HG03139 (cell line): Measurements from ENCODE around the gene TLCD3A.
"Not testable (repeated sequence)": the region's sequence is repeated elsewhere in the genome, so short reads cannot be mapped to it uniquely, and the experiment has no call there.

Experiments used
- ATAC-seq: cut with Tn5 transposase; IDR thresholded peaks from one replicate; pipeline ENCODE4 v1.9.1; 2021; ENCODE audit not compliant: unreplicated experiment

The TLCD3A gene

DNA sequence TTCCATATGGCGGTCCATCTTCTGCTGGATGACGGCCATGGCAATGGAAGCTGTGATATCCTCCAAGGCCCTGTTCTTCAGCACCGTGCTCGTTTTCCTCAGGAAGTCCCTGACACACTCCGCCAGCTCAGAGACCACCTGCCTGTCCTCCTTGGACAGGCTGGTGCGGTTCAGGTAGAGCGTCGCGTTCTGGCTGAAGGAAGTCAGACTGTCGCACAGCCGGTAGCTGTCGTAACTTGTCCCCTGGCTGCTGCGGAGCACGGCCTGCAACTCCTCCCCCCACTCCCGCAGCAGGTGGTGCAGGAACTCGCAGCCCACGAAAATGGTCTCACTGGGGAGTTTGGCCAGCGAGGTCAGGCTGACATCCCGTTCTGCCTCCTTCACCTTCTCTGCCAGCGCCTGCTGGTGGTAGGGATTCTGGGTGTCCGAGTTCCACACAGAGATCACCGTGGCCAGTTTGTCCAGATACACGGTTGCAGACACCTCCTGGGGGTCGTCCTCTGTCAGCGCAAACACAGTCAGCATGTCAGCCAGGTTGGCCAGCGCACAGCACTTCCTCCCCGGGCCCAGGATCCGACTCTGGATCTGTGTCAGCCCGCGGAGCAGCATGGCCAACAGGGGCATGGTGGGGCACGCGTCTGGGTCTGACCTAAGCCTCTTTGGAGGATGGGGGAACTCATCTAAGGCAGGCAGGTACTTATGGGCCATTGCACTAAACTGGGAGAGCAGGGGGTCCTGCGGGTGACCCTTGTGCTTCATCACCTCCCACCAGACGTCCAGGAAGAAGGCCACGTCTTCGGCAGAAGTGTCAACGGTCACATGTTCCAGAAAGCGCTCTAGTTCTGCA is 14.6 kb downstream of the TLCD3A start:
- no peak for ATAC-seq

DNA sequence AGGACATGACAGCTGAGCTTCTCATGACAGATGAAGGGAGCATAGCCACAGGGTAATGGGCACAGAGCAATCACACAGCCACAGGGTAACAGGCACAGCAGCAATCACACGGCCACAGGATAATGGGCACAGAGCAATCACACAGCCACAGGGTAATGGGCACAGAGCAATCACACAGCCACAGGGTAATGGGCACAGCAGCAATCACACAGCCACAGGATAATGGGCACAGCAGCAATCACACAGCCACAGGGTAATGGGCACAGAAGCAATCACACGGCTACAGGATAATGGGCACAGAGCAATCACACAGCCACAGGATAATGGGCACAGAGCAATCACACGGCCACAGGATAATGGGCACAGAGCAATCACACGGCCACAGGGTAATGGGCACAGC is 16.2 kb downstream of the TLCD3A start:
- ATAC-seq = not testable (repeated sequence)

DNA sequence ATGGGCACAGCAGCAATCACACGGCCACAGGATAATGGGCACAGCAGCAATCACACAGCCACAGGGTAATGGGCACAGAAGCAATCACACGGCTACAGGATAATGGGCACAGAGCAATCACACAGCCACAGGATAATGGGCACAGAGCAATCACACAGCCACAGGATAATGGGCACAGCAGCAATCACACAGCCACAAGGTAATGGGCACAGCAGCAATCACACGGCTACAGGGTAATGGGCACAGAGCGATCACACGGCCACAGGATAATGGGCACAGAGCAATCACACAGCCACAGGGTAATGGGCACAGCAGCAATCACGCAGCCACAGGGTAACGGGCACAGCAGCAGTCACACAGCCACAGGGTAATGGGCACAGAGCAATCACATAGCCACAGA is 17.0 kb downstream of the TLCD3A start:
- ATAC-seq = not testable (repeated sequence)

DNA sequence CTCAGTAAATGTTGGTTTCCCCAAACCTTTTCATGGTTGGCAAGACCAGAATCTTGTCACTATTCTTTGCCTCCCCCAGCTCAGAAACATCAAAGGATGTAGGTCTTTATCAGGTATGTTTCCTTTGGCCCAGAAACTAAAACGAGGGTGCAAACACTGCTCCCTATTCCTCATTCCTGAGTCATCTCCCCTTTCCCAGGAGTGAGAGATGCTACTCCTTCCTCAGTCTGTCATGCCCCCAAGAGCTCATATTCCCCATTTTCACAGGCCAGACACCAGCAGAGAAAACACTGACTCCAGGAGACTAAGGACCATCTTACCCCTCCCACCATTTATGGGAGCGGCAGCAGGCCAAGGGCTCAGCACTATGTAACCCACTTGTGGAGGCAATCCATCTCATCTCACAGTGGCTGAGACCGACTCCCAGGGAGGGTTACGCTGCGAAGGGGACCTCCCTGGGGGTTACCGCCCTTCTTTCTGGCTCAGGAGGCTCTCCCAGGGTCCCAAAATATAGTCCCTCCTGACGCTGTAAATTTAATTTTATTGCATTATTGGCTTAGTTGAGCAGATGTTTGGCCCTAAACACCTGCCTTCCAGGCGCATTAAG is 18.1 kb downstream of the TLCD3A start:
- no peak for ATAC-seq

DNA sequence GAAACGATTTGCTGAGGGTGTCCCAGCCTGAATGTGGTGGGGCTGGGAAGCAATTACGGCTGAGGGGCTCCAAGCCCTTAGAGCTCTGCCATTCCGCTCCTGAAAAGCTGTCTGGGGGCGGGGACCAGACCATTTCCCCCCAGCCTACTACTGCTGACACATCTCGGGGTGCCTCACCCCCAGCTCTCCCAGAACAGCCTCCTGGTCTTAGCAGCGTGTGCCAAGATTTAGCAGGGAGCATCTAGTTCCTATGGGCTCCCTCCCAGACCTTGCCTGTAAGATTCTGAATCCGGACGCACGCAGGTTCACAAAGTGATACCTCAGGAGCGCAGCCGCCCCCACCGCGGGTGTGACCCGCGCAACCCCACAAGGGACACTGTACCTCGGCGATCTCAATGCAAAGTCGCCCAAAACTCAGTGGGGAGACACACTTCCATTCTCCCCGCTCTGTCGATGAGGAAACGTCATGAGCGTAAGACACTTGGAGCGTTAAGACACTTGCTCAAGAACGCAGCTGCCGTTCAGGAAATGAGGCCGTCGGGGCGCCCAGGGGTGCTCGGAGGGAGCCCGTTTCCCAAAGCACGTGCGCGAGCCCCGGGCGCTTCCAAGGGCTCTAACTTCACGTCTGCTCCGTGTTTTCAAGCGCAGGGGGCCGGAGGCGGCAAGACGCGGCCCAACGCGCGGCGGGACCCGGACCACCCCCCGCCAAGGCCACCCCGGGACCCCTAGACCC is 19.0 kb downstream of the TLCD3A start:
- peak; percentile 35 for ATAC-seq

DNA sequence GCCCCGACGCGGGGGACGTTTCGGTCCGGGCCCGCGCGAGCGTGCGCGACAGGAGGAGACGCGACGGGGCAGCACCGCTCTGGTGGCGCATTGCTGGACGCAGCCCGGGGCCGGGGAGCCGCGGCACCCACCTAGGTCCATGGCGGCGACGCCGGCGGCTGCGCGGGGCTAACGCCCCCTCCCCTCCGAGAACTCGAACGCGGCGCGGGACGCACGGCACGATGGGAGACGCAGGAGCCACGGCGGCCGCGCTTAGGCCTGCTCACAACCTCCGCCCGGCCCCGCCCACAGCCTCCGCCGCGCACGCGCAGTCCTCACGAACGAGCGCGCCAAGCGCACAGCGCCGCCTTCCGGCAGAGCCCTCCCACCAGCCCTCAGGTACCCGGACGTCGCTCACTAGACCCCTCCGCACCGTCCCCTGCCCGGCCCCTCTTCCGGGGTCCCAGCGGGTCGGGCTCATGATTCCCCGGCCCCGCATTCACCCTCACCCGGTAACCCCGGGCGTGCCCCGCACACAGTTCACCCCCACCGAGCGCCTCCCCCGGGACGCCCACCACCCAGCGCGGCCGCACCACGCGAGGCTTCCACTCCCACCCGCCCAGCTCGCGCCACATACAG is 19.7 kb downstream of the TLCD3A start, which contains the start of gene GEMIN4:
TSS of gene GEMIN4 (minus strand) at position 263 of the 618 bp plus-strand sequence. CDS start at position 141, 122 bp downstream.
- peak; percentile 68 for ATAC-seq

DNA sequence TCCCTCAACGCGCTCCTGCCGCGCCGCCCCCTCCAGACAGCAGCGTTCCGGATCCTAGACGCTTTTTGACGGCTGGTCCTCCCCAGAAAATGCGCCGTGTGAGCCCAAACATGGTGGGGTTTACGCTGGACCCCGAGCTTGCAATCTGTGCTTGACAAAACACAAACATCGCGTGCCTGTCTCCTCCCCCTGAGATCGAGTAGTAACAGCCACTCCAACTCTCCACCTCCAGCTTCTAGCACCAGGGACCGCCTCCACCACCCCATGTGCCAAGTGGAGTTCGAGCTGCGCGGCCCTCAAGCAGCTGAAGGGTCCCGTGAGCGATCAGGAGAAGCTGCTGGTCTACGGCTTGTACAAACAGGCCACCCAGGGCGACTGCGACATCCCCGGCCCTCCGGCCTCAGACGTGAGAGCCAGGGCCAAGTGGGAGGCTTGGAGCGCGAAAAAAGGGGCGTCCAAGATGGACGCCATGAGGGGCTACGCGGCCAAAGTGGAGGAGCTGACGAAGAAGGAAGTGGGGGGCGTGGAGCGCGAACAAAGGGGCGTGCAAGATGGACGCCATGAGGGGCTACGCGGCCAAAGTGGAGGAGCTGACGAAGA is 20.3 kb downstream of the TLCD3A start:
- no peak for ATAC-seq

DNA sequence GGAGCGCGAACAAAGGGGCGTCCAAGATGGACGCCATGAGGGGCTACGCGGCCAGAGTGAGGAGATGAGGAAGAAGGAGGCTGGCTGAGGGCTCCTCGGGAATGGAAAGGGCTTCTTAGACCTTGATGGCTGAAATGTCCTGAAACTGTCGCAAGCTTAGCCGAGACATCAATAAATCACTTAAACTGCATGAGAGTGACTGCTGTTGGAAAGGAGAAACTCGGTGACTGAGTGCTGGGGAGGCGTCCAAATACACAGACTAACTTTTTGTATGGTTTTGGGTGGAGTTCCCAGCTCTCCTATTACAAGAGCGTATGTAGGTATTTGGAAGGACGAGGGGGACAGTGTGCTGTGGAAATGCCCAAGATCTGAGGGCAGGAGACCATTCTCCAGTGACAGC is 21.0 kb downstream of the TLCD3A start:
- ATAC-seq = no peak

DNA sequence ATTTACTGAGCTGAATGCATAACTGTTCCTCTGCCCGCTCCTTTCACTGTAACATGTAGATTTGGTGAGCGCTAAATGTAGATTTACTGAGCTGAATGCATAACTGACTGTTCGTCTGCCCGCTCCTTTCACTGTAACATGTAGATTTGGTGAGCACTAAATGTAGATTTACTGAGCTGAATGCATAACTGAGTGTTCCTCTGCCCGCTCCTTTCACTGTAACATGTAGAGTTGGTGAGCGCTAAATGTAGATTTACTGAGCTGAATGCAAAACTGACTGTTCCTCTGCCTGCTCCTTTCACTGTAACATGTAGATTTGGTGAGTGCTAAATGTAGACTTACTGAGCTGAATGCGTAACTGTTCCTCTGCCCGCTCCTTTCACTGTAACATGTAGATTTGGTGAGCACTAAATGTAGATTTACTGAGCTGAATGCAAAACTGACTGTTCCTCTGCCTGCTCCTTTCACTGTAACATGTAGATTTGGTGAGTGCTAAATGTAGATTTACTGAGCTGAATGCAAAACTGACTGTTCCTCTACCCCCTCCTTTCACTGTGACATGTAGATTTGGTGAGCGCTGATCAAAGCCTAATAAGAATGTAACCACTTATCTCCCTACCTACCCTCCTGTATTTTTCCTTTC is 23.0 kb downstream of the TLCD3A start:
- not testable (repeated sequence) for ATAC-seq

GRCh38 chr17:756010-756567 is 23.7 kb downstream of the TLCD3A start:
- ATAC-seq = not testable (repeated sequence)

DNA sequence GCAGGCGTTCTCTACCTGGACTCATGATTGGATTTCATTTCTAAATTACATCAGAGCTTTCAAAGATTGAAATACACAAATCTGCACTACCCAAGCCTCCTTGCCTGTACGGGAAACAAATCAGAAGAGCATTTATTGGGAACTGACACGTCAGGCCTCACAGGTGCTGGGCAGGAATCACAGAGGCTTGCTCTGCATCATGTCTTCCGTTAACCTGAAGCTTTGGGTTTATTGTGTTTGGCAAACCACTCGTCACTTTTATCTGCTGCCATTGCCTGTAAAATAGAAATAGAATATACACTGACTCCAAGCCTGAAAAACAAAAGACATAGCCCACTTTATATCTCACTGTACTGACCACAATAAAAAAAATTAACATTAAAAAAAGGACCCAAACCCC is 27.6 kb downstream of the TLCD3A start:
- no peak for ATAC-seq

DNA sequence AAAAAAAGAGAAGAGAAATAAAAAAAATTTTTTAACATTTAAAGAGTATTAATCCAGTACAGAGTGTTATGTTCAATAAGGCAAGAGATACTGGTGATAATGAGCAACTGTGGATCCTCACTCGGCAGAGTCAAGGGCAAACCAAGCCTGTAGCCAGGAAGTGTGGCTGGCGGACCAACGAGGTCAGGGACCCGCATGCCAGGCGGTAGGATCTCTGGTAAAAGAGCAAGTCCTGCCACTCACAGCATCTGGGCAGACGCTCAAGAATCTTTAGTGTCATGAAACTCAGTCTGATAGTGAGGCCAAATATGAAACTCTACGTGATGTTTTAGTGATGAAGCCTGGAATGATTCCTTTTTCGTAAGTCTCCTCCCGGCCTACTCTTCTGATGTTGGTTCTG is 28.0 kb downstream of the TLCD3A start:
- ATAC-seq = no peak

DNA sequence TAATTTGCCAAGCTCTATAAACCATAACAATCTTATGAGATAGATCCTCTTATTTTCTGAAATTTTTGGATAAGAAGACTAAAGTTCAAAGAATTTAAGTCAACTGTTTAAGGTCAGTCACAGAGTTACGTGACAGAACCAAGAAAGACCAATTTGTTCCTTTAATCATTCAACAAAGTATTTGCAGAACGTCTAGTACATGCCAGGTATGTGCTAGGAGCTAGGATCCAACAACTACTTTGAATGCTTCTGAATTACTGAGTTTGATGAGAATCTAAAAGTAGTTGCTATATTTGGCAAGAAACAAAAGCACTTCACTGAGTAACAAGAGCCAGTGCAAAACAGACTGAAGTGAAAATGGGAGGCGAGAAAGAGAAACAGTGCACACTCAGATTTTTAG is 34.7 kb downstream of the TLCD3A start:
- ATAC-seq = no peak

- no peak for ATAC-seq
These were observed 40.6 kb downstream of the TLCD3A start for GRCh38 chr17:773016-773415.

DNA sequence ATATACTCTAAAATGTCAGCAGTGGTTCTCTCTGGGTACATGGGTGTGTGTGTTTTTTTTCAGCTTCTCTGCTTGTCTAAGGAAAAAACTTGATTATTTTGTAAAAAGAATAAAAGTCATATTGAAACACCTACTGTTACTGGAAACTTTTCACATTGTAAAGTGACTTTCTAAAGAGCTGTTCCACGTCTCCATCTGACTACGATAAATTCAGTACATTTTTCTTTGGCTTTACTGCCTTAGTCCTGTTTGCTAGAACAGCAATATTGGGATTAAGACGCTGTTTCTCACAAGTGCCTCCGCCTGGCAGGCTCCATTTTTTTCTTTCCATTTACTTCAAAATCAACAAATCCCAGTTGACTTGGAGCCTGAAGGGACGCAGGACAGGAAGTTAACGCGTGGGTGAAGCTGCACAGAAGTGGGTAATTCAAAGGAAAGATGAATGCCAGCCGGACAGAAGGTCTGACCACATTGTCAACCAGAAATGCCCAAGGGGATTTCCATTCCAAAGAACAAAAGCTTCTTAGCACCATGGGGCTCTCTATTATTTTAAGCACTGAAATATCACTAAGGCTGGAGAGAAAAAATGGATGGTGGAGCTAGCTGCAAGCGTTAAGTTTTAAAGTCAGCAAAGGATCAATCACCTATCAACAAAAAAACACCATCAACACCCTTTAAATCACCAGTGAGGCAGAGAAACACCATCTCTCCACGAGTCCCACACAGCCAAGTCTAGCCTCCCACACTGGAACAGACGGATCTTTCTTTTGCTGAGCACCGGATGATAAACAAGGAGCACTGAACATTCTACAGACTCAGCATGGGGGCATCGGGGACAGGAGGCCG is 41.3 kb downstream of the TLCD3A start:
- ATAC-seq = no peak

GRCh38 chr17:774313-774584 is 41.9 kb downstream of the TLCD3A start:
- ATAC-seq = no peak

- no peak for ATAC-seq
These were observed 45.7 kb downstream of the TLCD3A start for GRCh38 chr17:778096-778495.

GRCh38 chr17:781805-782731 is 49.7 kb downstream of the TLCD3A start, which contains the start of the genes GLOD4 and MRM3:
Gene GLOD4, minus strand, starts transcription at chr17:782280. Its CDS starts 25 bp downstream, at chr17:782255.
Gene MRM3, plus strand, starts transcription at chr17:782353. Its CDS starts 26 bp downstream, at chr17:782379.
- peak; percentile 79 for ATAC-seq
